Fibroblast of skin of right biceps (primary cell): ENCODE measurements around the gene PTPN23.
A peak's percentile ranks its signal among the peaks of the same experiment; 100 is the strongest.
"Not testable (repeated sequence)": the region's sequence is repeated elsewhere in the genome, so short reads cannot be mapped to it uniquely, and the experiment has no call there.

Experiments used
- DNase-seq: peaks from one replicate; pipeline ENCODE4 v3.0.0-alpha.2; 2013

The PTPN23 gene, protein sequence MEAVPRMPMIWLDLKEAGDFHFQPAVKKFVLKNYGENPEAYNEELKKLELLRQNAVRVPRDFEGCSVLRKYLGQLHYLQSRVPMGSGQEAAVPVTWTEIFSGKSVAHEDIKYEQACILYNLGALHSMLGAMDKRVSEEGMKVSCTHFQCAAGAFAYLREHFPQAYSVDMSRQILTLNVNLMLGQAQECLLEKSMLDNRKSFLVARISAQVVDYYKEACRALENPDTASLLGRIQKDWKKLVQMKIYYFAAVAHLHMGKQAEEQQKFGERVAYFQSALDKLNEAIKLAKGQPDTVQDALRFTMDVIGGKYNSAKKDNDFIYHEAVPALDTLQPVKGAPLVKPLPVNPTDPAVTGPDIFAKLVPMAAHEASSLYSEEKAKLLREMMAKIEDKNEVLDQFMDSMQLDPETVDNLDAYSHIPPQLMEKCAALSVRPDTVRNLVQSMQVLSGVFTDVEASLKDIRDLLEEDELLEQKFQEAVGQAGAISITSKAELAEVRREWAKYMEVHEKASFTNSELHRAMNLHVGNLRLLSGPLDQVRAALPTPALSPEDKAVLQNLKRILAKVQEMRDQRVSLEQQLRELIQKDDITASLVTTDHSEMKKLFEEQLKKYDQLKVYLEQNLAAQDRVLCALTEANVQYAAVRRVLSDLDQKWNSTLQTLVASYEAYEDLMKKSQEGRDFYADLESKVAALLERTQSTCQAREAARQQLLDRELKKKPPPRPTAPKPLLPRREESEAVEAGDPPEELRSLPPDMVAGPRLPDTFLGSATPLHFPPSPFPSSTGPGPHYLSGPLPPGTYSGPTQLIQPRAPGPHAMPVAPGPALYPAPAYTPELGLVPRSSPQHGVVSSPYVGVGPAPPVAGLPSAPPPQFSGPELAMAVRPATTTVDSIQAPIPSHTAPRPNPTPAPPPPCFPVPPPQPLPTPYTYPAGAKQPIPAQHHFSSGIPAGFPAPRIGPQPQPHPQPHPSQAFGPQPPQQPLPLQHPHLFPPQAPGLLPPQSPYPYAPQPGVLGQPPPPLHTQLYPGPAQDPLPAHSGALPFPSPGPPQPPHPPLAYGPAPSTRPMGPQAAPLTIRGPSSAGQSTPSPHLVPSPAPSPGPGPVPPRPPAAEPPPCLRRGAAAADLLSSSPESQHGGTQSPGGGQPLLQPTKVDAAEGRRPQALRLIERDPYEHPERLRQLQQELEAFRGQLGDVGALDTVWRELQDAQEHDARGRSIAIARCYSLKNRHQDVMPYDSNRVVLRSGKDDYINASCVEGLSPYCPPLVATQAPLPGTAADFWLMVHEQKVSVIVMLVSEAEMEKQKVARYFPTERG (N-terminal part only)

DNA sequence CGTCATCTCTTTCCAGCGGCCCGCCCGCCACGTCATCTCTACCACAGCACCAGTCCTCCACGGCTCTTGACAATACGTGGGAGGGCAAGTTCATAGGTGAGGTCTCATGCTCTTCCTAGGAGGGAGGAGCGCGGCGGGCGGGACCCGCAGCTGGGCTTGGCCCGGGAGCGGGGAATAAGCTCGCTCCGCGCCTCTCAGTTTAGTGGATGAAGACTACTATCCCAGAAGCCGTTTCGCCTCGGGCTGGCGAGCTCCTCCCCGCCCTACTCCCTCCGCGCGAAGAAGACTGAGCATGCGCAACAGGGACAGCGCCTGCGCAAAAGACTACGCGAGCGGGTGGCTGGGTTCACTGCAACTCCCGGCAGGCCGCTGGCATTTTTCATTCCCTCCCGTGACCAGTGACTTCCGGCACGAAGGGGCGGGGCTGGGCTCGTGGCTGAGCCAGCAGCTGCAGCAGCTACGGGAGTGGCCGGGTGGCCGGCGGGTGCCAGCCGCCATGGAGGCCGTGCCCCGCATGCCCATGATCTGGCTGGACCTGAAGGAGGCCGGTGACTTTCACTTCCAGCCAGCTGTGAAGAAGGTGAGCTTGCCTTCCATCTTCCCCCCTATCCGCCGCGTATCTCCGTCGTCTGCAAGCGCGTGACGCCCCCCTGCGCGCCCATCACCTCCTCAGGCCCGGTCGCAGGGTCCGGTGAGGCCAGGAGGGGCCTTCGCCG lies at the start of gene PTPN23:
TSS of gene PTPN23 (plus strand) at position 421 of the 716 bp plus-strand sequence. CDS start at position 497, 76 bp downstream.
- peak; percentile 99 for DNase-seq

DNA sequence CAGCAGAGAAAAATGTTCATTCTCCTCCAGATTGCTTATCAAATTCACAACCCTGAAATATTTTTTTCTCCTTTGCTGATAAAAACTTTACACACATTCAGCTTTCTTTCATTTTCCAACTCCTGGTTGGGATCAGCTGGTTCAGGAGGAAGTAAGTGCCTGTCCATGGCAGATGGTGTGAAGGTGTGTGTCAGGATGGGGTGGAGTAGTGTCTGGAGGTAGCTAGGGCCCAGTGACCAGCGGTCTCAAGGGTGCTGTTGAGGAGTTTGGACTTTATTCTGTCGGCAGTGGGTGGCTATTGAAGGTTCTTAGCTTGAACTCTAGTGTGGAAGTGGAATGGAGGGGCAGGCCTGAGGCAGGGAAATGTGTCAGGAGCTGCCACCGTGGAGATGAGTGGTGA lies 46.9 kb upstream of the PTPN23 start:
- DNase-seq = no peak

DNA sequence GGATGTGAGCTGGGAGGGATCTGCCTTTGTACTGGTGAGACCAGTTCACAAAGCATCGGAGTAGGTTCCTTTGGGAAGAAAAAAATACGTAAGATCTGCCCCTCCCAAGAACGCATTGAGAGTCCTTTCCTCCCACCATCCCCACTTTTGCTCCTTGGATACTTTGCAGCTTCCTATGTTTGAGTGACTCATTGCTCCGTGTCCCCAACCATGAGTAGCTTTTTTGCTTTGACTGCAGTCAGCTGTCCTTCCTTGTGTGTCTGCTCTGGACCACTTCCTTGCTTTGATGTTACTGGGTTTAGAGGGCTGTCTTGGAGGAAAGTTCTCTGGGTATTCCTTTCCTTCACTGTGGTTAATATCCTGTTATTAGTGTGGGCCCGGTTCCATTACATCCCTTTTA lies 43.2 kb upstream of the PTPN23 start:
- no peak for DNase-seq

DNA sequence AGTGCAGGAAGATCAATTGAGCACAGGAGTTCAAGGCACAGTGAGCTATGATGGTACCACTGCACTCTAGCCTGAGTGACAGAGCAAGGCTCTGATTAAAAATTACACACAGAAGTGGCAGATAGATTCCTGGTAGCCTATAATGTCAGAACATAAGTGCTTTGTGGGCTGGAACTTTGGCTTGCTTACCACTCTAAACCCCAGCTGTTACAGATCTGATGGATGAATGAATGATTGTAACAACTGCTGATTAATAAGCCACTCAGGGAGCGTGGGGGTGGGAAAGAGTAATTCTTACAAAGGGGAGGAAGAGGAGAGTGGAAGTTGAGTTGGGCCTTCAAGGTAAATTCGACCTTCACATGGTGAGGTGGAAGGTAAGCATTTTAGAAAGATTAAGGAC lies 40.9 kb upstream of the PTPN23 start:
- no peak for DNase-seq

DNA sequence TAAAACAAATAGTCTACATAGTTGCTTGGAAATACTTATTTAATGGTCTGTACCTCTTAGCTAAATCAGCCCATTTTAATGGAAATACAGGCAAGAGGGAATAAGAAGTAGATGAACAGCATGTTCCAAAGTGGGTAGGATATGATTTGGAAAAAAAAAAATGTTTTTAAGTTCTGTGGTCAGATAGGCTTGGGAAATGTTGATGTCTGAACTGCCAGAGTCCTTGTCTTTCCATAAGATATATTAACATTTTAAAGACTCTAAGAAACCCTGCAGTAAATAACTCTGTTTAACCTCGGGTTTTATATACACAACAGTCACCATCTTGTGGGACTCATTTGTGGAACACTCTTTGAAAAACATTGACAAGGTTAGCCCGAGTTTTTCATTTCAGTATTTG lies 40.0 kb upstream of the PTPN23 start:
- DNase-seq = no peak

DNA sequence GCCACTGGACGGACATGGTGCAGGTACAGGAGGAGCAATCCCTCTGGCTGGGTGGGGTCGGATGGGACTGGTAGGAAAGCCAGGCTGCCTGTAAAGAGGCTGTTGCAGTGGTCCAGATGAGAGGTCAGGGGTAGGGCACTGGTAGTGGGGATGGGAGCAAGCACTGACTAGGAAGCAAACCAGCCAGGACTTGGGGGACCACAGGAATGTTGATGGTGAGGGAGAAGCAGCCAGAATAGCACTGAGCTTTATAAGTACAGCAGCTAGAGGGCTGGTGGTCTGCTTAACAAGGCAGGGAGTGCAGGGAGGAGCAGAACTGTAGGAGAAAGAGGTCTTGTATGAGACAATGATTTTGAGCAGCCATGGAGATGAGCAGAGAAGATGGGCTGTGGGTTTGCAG lies 38.7 kb upstream of the PTPN23 start:
- DNase-seq = peak; percentile 45

DNA sequence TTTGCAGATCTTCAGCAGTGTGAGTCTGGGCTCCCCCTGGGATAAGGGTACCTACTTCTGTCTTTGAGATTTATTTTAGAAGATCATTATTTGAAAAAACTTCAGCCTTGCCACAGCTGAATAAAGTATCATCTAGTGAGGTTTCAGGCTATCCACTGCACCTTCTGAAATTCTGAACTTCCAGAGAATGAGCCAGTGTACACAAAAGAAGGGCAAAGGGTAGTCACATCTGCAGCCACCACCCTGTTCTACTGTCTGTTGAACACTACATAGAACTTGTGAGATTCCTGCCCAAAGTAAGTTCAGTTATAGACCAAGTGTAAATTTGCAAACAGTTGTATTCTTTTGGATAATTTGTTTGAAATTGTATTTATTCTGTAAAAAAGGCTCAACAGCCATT lies 38.0 kb upstream of the PTPN23 start:
- DNase-seq = no peak

DNA sequence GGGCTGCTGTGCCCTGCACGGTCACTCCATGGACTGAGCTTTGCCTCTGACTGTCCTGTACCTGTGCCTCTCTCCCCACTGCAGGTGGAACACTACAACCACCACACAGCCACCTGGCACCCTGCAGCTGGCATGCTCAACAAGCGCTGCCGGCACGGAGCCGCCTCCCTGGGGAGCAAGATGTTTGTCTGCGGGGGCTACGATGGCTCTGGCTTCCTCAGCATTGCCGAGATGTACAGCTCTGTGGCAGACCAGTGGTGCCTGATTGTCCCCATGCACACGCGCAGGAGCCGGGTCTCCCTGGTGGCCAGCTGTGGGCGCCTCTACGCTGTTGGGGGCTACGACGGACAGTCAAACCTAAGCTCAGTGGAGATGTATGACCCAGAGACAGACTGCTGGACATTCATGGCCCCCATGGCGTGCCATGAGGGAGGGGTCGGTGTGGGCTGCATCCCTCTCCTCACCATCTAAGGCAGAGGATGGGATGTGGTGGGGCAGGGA lies 37.3 kb upstream of the PTPN23 start:
- DNase-seq = no peak

DNA sequence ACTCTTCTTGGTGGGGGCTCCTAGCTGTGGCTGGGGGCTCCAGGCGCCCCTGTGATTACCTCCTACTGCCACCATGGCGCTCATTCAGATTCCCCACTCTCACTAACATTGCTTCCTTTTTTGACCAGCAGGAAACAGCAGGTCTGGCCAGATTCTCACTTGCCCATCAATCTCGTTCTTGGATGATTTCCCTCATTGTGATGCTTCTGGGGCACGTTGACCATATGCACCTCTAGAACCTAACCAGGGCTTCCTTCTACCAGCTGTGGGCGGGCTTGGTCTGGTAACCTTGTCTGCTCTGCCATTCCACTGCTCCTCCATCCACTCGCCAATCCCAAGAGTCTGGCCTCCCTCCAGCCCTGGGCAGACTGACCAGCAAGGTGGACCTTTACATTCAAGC lies 35.9 kb upstream of the PTPN23 start:
- DNase-seq = no peak

DNA sequence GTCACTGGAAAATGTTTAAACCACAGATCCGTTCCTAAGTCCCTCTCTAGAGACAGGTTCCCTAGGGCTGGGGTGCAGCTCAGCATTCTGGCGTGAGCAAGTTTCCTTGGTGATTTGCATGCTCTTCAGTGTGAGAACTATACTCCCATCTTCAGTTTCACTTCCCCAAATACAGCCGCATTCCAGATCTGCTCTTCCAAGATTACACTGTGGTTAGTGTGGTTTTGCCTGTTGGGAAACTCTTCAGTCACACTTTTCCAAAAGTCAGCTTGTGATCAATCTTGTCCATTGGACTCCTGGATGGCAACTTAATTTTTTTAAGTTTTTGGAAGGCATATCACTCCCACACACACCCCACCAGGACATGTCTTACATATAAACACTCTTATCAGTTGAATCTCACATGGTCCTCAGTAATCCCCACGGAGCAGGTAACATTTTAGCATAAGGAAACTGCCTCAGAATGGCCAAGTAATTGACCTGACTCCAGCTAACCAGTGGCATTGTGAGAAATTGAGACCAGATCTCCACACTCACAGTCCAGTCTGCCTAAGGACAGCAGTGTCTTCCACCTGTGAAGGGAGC lies 33.5 kb upstream of the PTPN23 start:
- DNase-seq = peak; percentile 78

DNA sequence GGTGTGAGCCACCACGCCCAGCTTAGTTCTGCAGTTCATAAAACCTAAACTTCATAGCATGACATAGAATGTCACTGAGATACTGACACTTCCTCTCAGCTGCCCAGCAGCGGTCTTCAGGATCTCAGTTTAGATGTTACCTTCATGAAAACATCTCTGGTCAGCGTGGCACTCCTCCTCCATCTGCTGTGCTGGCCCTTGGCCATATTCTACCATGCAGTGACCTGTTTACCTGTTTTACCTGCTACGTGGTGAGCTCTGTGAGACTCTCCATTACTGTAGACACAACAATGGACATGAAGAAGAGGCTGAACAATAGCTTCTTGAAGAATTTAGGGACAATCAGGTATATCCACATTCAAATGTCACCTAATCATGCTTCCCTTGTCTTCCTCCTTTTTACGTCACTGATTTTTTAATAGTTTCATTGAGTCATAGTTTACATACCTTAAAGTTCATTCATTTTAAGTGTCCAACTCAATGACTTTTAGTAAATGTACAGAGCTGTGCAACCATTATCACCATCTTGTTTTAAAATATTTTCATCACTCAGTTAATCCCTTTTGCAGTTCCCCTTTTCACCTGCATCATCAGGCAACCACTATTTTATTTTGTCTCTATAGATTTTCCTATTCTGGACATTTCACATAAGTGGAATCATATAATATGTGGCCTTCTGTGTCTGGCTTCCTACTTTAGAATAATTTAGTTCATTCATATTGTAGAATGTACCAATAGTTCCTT lies 32.2 kb upstream of the PTPN23 start:
- DNase-seq = no peak

DNA sequence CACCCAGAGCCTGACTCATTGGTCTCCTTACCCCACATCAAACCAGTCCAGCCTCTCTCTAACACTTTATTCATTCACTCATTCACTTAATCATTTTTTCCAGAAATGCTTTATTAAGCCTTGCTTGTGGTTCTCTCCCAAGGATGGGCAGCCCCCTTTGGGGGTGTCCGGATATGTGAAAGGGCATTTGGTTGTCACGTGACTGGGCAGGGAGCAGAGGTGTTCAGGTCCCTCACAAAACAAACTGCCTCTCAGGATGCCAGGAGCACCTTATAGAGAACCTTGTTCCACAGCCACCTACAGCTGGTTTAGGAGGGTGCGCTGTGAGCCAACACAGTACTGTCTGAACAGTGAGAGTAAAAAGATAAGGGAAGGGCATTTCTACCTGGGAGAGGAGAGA lies 25.8 kb upstream of the PTPN23 start:
- DNase-seq = no peak

DNA sequence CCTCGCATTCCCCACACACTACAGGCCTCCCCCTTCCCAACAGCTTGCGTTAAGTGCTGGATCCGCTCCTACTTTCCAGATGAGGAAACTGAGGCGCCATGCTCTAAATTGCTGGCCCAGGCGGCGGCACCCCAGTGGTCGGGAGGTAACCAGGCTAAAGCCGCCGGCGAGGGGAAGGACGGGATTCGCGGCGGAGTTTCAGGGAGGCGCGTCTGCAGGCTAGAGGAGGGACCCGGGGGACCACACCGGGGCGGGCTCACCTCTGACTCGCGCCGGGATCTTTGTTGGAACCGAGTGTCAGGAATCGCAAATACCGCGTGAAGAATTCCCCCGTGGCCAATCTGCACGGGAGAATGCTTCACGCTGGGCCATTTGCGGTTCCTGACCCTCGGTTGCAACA lies 24.6 kb upstream of the PTPN23 start:
- no peak for DNase-seq

DNA sequence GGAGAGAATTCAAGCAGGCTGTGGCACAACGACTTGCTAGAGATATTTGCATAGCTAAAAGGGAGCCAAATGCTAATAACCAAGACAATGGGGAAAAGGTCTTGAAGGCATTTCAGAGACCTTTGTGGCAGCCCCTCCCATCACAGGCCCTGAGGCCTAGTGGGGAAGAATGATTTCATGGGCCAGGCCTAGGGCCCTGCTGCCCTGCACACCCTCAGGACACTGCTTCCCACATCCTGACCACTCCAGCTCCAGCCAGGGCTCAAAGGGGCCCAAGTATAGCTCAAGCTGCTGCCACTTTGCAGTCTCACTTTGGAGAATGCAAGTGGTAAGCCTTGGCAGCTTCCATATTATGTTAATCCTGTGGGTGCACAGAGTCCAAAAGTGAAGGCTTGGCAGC lies 21.5 kb upstream of the PTPN23 start:
- DNase-seq = no peak

DNA sequence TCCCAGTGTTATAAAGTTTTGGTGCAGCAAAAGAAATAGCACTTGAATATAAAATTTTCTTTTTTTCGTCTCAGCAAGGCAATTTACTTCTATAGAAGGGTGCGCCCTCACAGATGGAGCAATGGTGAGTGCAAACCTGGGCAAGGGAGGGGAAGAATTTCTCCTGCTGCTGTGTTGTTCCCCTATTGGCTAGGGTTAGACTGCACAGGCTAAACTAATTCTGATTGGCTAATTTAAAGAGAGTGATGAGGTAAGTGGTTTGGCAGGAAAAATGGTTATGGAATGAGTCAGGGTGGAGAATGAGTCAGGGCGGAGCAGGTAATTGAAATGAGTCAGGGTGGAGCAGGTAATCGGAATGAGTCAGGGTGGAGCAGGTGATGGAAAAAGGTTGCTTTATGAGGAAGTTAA lies 20.7 kb upstream of the PTPN23 start:
- not testable (repeated sequence) for DNase-seq

DNA sequence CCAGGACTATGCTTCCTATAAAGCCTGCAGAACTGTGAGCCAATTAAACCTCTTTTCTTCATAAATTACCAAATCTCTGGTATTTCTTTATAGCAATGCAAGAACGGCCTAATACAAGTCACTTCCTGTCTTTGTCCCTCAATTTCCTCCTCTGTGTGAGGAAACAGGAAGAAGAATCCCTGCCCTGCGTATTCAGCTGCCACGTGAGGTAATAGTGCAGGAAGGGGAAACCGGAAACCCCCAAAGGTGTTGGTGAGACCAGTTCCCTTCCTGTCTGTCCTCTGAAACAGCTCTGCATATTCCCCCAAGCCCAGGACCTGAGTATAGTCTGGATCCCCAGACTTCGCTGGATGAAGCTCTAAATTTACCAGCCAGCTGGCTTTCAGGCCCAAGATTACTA lies 18.1 kb upstream of the PTPN23 start:
- no peak for DNase-seq

DNA sequence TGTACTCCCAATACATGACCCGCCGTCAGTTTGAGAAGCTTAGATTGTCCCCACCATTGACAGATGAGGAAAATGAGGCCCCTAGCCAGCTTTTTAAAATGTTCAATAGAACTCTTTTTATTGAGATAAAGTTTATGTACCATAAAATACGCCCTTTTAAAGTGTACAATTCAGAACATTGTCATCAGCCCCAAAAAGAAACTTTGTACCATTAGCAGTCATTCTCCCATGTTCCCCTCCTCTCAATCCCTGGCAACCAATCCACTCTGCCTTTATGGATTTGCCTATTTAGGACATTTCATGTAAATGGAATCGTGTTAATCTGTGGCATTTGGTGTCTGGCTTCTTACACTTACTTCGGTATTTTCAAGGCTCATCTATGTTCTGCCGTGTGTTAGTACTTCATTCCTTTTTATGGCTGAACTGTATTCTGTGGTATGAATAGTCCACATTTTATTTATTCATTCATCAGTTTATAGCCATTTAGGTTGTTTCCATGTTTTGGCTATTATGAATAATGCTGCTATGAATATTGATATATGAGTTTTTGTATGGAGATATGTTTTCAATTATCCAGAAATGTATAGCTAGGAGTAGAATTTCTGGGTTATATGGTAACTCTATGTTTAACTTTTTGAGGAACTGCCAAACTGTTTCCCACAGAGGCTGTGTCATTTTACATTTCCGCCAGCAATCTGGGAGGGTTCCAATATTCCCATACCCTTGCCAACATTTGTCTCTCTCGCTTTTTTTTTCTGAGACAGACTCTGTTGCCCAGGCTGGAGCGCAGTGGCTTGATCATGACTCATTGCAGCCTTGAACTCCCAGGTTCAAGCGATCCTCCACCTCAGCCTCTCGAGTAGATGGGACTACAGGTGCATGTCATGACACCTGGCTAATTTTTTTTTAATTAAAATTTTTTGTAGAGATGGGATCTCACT lies 15.3 kb upstream of the PTPN23 start:
- DNase-seq = peak; percentile 93

DNA sequence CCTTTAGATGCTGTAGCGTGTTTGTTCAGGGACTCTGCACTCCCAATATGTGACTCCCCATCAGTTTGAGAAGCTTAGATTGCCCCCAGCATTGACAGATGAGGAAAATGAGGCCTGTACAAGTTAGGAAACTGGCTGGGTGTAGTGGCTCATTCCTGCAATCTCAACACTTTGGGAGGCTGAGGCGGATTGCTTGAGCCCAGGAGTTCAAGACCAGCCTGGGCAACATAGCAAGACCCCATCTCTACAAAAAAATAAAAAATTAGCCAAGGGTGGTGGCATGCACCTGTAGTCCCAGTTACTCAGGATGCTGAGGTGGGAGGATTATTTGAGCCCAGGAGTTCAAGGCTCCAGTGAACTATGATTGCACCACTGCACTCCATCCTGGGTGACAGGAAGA lies 14.0 kb upstream of the PTPN23 start:
- DNase-seq = no peak

DNA sequence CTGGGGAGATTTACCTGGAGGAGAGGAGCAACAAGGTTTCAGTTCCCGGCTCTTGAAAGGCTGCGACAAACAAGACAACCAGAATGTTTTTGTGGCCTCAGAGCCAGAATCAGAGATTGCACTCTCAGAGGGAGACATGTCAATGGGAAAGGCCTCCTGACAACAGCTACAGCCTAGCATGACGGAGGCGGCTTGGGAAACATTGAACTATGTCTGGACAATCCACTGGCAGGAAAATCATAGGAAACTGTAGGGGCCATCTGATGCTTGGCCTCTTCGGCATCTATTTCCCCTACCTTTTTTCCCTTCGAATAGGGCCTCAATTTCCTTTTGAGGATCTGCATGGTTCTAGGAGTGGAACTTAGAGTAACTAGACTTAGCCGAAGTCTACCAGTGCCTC lies 13.2 kb upstream of the PTPN23 start:
- DNase-seq = no peak

DNA sequence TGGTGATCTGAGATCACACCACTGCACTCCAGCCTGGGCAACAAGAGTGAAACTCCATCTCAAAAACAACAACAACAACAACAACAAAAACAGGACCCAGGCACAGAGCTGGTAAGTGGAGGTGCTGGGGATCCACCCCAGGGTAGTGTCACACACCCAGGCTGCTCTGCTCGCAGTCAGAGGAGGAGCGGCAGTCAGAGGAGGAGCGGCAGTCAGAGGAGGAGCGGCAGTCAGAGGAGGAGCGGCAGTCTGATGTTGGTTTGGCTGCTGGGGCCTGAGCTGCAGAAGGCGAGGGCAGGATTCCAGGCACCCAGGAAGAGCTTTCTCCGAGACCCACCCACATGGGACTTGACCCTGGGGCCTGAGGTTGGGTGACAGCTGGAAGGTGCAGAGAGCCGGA lies 10.8 kb upstream of the PTPN23 start:
- DNase-seq = not testable (repeated sequence)
